Fibroblast of skin of right biceps (primary cell): ENCODE measurements around the gene CFAP221.
"Not testable (repeated sequence)": the region's sequence is repeated elsewhere in the genome, so short reads cannot be mapped to it uniquely, and the experiment has no call there.

Experiments used
- DNase-seq: peaks from one replicate; pipeline ENCODE4 v3.0.0-alpha.2; 2013

CFAP221 gene

GRCh38 chr2:119591523-119591922 is 47.3 kb downstream of the CFAP221 start:
- no peak for DNase-seq

GRCh38 chr2:119592436-119592835 is 48.2 kb downstream of the CFAP221 start:
- DNase-seq: no peak

- no peak for DNase-seq
These were observed 52.4 kb downstream of the CFAP221 start for GRCh38 chr2:119596638-119597037.

GRCh38 chr2:119598596-119599263 is 54.5 kb downstream of the CFAP221 start:
- DNase-seq: no peak

GRCh38 chr2:119599384-119599783 is 55.1 kb downstream of the CFAP221 start:
- DNase-seq: no peak

- DNase-seq: no peak
These were observed 60.8 kb downstream of the CFAP221 start for GRCh38 chr2:119605096-119605495.

GRCh38 chr2:119606674-119607073 is 62.4 kb downstream of the CFAP221 start:
- no peak for DNase-seq

- peak; percentile 7 for DNase-seq
These were observed 64.3 kb downstream of the CFAP221 start for GRCh38 chr2:119608553-119608952.

GRCh38 chr2:119609337-119609736 is 65.1 kb downstream of the CFAP221 start:
- no peak for DNase-seq

GRCh38 chr2:119614140-119614539 is 69.9 kb downstream of the CFAP221 start:
- not testable (repeated sequence) for DNase-seq

GRCh38 chr2:119616421-119616820 is 72.2 kb downstream of the CFAP221 start:
- DNase-seq: no peak

- no peak for DNase-seq
These were observed 73.2 kb downstream of the CFAP221 start for GRCh38 chr2:119617455-119617854.

GRCh38 chr2:119618725-119619124 is 74.5 kb downstream of the CFAP221 start:
- DNase-seq: not testable (repeated sequence)

GRCh38 chr2:119625226-119625625 is 81.0 kb downstream of the CFAP221 start:
- no peak for DNase-seq

GRCh38 chr2:119629323-119629825 is 85.1 kb downstream of the CFAP221 start:
- DNase-seq: no peak

GRCh38 chr2:119630121-119630520 is 85.9 kb downstream of the CFAP221 start:
- no peak for DNase-seq

GRCh38 chr2:119637371-119637770 is 93.1 kb downstream of the CFAP221 start:
- DNase-seq: no peak

- no peak for DNase-seq
These were observed 94.0 kb downstream of the CFAP221 start for GRCh38 chr2:119638246-119638645.

- peak; percentile 12 for DNase-seq
These were observed 94.7 kb downstream of the CFAP221 start for GRCh38 chr2:119638685-119639554.

- peak; percentile 67 for DNase-seq
These were observed 97.5 kb downstream of the CFAP221 start for GRCh38 chr2:119641562-119642258.

GRCh38 chr2:119644186-119644585 is 99.9 kb downstream of the CFAP221 start:
- no peak for DNase-seq

GRCh38 chr2:119645173-119645855 is 101.1 kb downstream of the CFAP221 start:
- peak; percentile 46 for DNase-seq

GRCh38 chr2:119646149-119646548 is 101.9 kb downstream of the CFAP221 start:
- DNase-seq: no peak
